ENCODE data around the gene EIF4H.

- TF ChIP-seq CTCF (IDR thresholded peaks at IDR 0.05) = no peak
- no peak for TF ChIP-seq ZFX (IDR thresholded peaks at IDR 0.05; ENCODE audit: borderline replicate concordance)
Measured at GRCh38 chr7:74138945-74139843, 35.0 kb upstream of the EIF4H start.
